ENCODE measurements around the gene ZEB1.

The ZEB1 gene

GRCh38 chr10:31413325-31413724 lies 94.3 kb downstream of the ZEB1 start:
- CTCF ChIA-PET, result interaction anchor here (1.4 kb wide), 1 partner anchor 20 kb away, joined by 3 read pairs; no protein-coding TSS in a partner anchor
- TF ChIP-seq, protein P1, sequence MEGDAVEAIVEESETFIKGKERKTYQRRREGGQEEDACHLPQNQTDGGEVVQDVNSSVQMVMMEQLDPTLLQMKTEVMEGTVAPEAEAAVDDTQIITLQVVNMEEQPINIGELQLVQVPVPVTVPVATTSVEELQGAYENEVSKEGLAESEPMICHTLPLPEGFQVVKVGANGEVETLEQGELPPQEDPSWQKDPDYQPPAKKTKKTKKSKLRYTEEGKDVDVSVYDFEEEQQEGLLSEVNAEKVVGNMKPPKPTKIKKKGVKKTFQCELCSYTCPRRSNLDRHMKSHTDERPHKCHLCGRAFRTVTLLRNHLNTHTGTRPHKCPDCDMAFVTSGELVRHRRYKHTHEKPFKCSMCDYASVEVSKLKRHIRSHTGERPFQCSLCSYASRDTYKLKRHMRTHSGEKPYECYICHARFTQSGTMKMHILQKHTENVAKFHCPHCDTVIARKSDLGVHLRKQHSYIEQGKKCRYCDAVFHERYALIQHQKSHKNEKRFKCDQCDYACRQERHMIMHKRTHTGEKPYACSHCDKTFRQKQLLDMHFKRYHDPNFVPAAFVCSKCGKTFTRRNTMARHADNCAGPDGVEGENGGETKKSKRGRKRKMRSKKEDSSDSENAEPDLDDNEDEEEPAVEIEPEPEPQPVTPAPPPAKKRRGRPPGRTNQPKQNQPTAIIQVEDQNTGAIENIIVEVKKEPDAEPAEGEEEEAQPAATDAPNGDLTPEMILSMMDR (IDR thresholded peaks at IDR 0.05; ENCODE audit: insufficient read depth, low read length, missing control alignments), result no peak
- no peak for DNase-seq (ENCODE audit: low read depth, low spot score)
- H3K4me3 ChIP-seq (ENCODE audit: low read depth, low read length), result no peak overlapping the region
- POLR2A ChIA-PET, result no interaction called here

- no peak for DNase-seq (ENCODE audit: low read depth, low spot score)
- POLR2A ChIA-PET, result no interaction called here
- CTCF ChIA-PET, result no interaction called here
- no peak overlapping the region for H3K4me3 ChIP-seq (ENCODE audit: low read depth, low read length)
- TF ChIP-seq, protein P1 (IDR thresholded peaks at IDR 0.05; ENCODE audit: insufficient read depth, low read length, missing control alignments), result no peak
These were observed 99.5 kb downstream of the ZEB1 start for GRCh38 chr10:31418481-31418880.

GRCh38 chr10:31419394-31420063 lies 100.5 kb downstream of the ZEB1 start:
- DNase-seq (ENCODE audit: low read depth, low spot score), result peak; percentile 14
- ChIA-PET CTCF (interaction anchor here (0.7 to 1.1 kb wide), 2 partner anchors 11 to 579 kb away, joined by 3 to 4 read pairs; no protein-coding TSS in a partner anchor), POLR2A (no interaction called here)
- H3K4me3 ChIP-seq (ENCODE audit: low read depth, low read length), result no peak overlapping the region
- TF ChIP-seq, protein P1 (IDR thresholded peaks at IDR 0.05; ENCODE audit: insufficient read depth, low read length, missing control alignments), result no peak

DNA sequence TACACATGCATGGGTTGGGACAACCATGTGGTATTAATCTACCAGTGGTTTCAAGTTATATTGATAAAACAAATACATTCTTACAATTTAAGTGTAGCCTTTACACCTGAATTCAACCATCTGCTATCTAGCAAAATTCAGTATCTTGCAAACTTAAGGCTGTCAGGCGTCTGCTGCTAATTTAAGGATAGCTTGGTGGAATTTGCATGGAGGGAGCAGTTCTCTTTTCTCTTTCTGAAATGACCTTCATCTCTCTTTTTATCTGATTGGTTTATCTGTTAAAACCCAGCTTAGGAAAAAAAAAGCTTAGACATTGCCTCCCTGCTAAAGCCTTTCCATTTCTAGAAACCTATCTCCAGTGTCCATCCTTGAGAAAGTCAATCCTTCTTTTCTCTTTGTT lies 102.3 kb downstream of the ZEB1 start:
- ChIA-PET POLR2A (no interaction called here), CTCF (no interaction called here)
- TF ChIP-seq, protein P1 (IDR thresholded peaks at IDR 0.05; ENCODE audit: insufficient read depth, low read length, missing control alignments), result no peak
- no peak overlapping the region for H3K4me3 ChIP-seq (ENCODE audit: low read depth, low read length)
- no peak for DNase-seq (ENCODE audit: low read depth, low spot score)

DNA sequence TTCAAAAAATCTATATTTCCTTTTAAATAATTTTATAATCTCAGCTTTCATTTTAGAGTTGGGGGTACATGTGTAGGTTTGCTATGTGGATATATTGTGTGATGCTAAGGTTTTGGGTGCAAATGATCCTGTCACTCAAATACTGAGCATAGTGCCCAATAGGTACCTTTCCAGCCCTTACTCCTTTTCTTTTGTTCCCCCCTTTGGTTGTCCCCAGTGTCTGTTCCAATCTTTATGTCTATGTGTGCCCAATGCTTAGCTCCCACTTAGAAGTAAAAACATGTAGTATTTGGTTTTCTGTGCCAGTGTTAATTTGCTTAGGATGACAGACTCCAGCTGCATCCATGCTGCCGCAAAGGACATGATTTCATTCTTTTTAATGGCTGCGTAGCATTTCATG lies 103.6 kb downstream of the ZEB1 start:
- DNase-seq (ENCODE audit: low read depth, low spot score), result no peak
- POLR2A ChIA-PET, result no interaction called here
- CTCF ChIA-PET, result no interaction called here
- TF ChIP-seq, protein P1 (IDR thresholded peaks at IDR 0.05; ENCODE audit: insufficient read depth, low read length, missing control alignments), result no peak
- no peak overlapping the region for H3K4me3 ChIP-seq (ENCODE audit: low read depth, low read length)

GRCh38 chr10:31424473-31424872 lies 105.5 kb downstream of the ZEB1 start:
- CTCF ChIA-PET, result no interaction called here
- no peak for DNase-seq (ENCODE audit: low read depth, low spot score)
- POLR2A ChIA-PET, result no interaction called here
- H3K4me3 ChIP-seq (ENCODE audit: low read depth, low read length), result no peak overlapping the region
- TF ChIP-seq, protein P1 (IDR thresholded peaks at IDR 0.05; ENCODE audit: insufficient read depth, low read length, missing control alignments), result no peak
